ENCODE measurements around the gene TOM1L1.

- TF ChIP-seq CTCF (IDR thresholded peaks at IDR 0.05), result no peak
- no peak for TF ChIP-seq POLR2A (IDR thresholded peaks at IDR 0.05)
Observed at GRCh38 chr17:54937018-54937417, 36.4 kb downstream of the TOM1L1 start.

Measured in right lobe of liver (tissue), 4 donors.